ENCODE data around the gene ATP7B.
"Not testable (repeated sequence)": the region's sequence is repeated elsewhere in the genome, so short reads cannot be mapped to it uniquely, and the experiment has no call there.

Gene ATP7B
- 1.5 to 3.3 reads per million in 2 experiments for total RNA-seq

- no peak for DNase-seq (ENCODE audit: low read depth)
Observed at GRCh38 chr13:52010890-52011631, at the start of gene ATP7B. ATP7B (minus strand) TSS chr13:52011450; CDS start chr13:52011337, 113 bp downstream.

- DNase-seq (ENCODE audit: low read depth): no peak
Observed at GRCh38 chr13:52053460-52053859, 42.2 kb upstream of the ATP7B start.

GRCh38 chr13:52051400-52051799 is 40.1 kb upstream of the ATP7B start:
- DNase-seq (ENCODE audit: low read depth): no peak

- no peak for DNase-seq (ENCODE audit: low read depth)
Observed at GRCh38 chr13:52048516-52048915, 37.3 kb upstream of the ATP7B start.

GRCh38 chr13:52047463-52047862 is 36.2 kb upstream of the ATP7B start:
- no peak for DNase-seq (ENCODE audit: low read depth)

GRCh38 chr13:52043675-52044074 is 32.4 kb upstream of the ATP7B start:
- DNase-seq (ENCODE audit: low read depth): no peak

GRCh38 chr13:52036037-52036436 is 24.8 kb upstream of the ATP7B start:
- DNase-seq (ENCODE audit: low read depth): no peak

GRCh38 chr13:52034616-52035226 is 23.5 kb upstream of the ATP7B start:
- no peak for DNase-seq (ENCODE audit: low read depth)

GRCh38 chr13:52033039-52033438 is 21.8 kb upstream of the ATP7B start:
- DNase-seq (ENCODE audit: low read depth): no peak

- DNase-seq (ENCODE audit: low read depth): not testable (repeated sequence)
Observed at GRCh38 chr13:52030401-52030800, 19.2 kb upstream of the ATP7B start.

GRCh38 chr13:52029569-52029968 is 18.3 kb upstream of the ATP7B start:
- no peak for DNase-seq (ENCODE audit: low read depth)

GRCh38 chr13:52027832-52028231 is 16.6 kb upstream of the ATP7B start:
- no peak for DNase-seq (ENCODE audit: low read depth)

GRCh38 chr13:52026246-52026626 is 15.0 kb upstream of the ATP7B start:
- no peak for DNase-seq (ENCODE audit: low read depth)

- DNase-seq (ENCODE audit: low read depth): no peak
Observed at GRCh38 chr13:52025475-52026245, 14.4 kb upstream of the ATP7B start.

- DNase-seq (ENCODE audit: low read depth): no peak
Observed at GRCh38 chr13:52024481-52024880, 13.2 kb upstream of the ATP7B start, which contains the start of gene UTP14C. UTP14C (plus strand) TSS chr13:52024691; CDS start chr13:52028805, 4,114 bp downstream.

GRCh38 chr13:52022356-52022755 is 11.1 kb upstream of the ATP7B start:
- no peak for DNase-seq (ENCODE audit: low read depth)

- DNase-seq (ENCODE audit: low read depth): no peak
Observed at GRCh38 chr13:52020191-52020590, 8.9 kb upstream of the ATP7B start.

GRCh38 chr13:52016296-52016695 is 5.0 kb upstream of the ATP7B start:
- DNase-seq (ENCODE audit: low read depth): no peak

- no peak for DNase-seq (ENCODE audit: low read depth)
Observed at GRCh38 chr13:52012512-52012836, 1.2 kb upstream of the ATP7B start.

- DNase-seq (ENCODE audit: low read depth): peak; percentile 99
Observed at GRCh38 chr13:52011632-52012511, 622 bp upstream of the ATP7B start, which contains the start of gene ALG11. ALG11 (plus strand) TSS chr13:52012398; CDS start chr13:52012419, 21 bp downstream.

GRCh38 chr13:52009946-52010345 is 1.3 kb downstream of the ATP7B start:
- no peak for DNase-seq (ENCODE audit: low read depth)

Data from T follicular helper cell (primary cell).